K562 (cell line): ENCODE results near the gene UPK2. TPM values are rescaled to one million over a fixed set of nuclear protein-coding genes. Genes with fewer than 3 reads are reported as not detected.

Experiments used
- ARID1B ChIP-seq: fragments of 450-650 bp; IDR thresholded peaks from 2 replicates; pipeline ENCODE4 v1.6.1; 2016; ENCODE audit warnings: antibody characterized with exemption, mild to moderate bottlenecking, inconsistent platforms
- ARNT ChIP-seq, 2 experiments: fragments of 450-650 bp; IDR thresholded peaks; 2 replicates each; pipeline ENCODE4 v1.6.1; 2016; ENCODE audit warnings: mild to moderate bottlenecking in 1 of 2
- CREBBP ChIP-seq: IDR thresholded peaks from one replicate; pipeline ENCODE4 v1.6.1; 2012; ENCODE audit warnings: low read depth, mild to moderate bottlenecking, control low read depth, inconsistent platforms, low read length
- DDX20 ChIP-seq: fragments of 450-650 bp; IDR thresholded peaks from 2 replicates; pipeline ENCODE4 v1.6.1; 2016; ENCODE audit warnings: missing genetic modification characterization, low read depth, mild to moderate bottlenecking, missing compliant biosample characterization, moderate library complexity
- ERF ChIP-seq: fragments of 450-650 bp; formaldehyde crosslinking; IDR thresholded peaks from 2 replicates; pipeline ENCODE4 v1.4.0; 2020; ENCODE audit warnings: mild to moderate bottlenecking, mixed read lengths
- FOXA1 ChIP-seq: fragments of 450-650 bp; IDR thresholded peaks from 2 replicates; pipeline ENCODE4 v1.6.1; 2016; ENCODE audit warnings: mild to moderate bottlenecking, borderline replicate concordance
- HLTF ChIP-seq: fragments of 450-650 bp; IDR thresholded peaks from 2 replicates; pipeline ENCODE4 v1.6.1; 2016
- PHTF2 ChIP-seq: fragments of 250-450 bp; sonication (Bioruptor Pico); IDR thresholded peaks from 2 replicates; pipeline ENCODE4 v1.5.0; 2021; ENCODE audit warnings: mild to moderate bottlenecking
- TCF7L2 ChIP-seq: fragments of 150-350 bp; IDR thresholded peaks from 2 replicates; pipeline ENCODE4 v1.6.1; 2016; ENCODE audit warnings: low read depth, mild to moderate bottlenecking, low read length, moderate library complexity
- ZBTB11 ChIP-seq, 3 experiments: fragments of 200-800 bp in 1 of 3; fragments of 250-450 bp in 1 of 3; fragments of 450-650 bp in 1 of 3; sonication (Bioruptor Pico) in 1 of 3; sonication (Bioruptor generic) in 1 of 3; formaldehyde crosslinking in 1 of 3; IDR thresholded peaks; 2 replicates each; pipeline versions ENCODE4 v1.6.1 to v1.8.0; 2016 to 2022; ENCODE audit warnings: mild to moderate bottlenecking in 2 of 3, missing genetic modification characterization in 2 of 3, missing compliant biosample characterization in 1 of 3, moderate library complexity in 1 of 3
- ZNF224 ChIP-seq: sonication (generic); formaldehyde crosslinking; IDR thresholded peaks from 2 replicates; pipeline ENCODE4 v1.8.0; 2022; ENCODE audit warnings: mild to moderate bottlenecking, missing genetic modification reagents
- ZNF584 ChIP-seq: fragments of 200-800 bp; sonication (Bioruptor generic); IDR thresholded peaks from 2 replicates; pipeline ENCODE4 v1.6.1; 2016; ENCODE audit warnings: low read depth, mild to moderate bottlenecking, missing genetic modification characterization, missing compliant biosample characterization
- ZNF830 ChIP-seq: fragments of 250-450 bp; sonication (Bioruptor Pico); IDR thresholded peaks from 2 replicates; pipeline ENCODE4 v1.5.0; 2021; ENCODE audit warnings: mild to moderate bottlenecking
- polyA plus RNA-seq, 8 experiments: library from polyadenylated mRNA; depleted of rRNA in 4 of 8; stranded (reverse) in 5 of 8; unstranded in 3 of 8; fragments of >200 nt; fragmentation: Nextera tagmentation in 2 of 8; fragmentation: Illumina TruSeq in 1 of 8; extraction: Ambion mirVana in 2 of 8; extraction: Trizol in 1 of 8; gene quantifications; 2 replicates each; pipeline versions ENCODE4 v1.2.1 to v1.2.3, GENCODE V29; 2011 to 2014; ENCODE audit warnings: inconsistent platforms in 1 of 8, missing spikeins in 1 of 8
- total RNA-seq, 7 experiments: library from RNA; depleted of rRNA in 6 of 7; stranded (reverse); fragments of >200 nt in 6 of 7; fragmentation: Illumina TruSeq in 2 of 7; extraction: Trizol in 2 of 7; gene quantifications; 2 replicates each; pipeline versions ENCODE4 v1.2.1 to v1.2.3, GENCODE V29; 2011 to 2021; ENCODE audit warnings: low replicate concordance in 1 of 7
- TF ChIP-seq, protein P1 (sequence below): sonication (generic); formaldehyde crosslinking; IDR thresholded peaks from 2 replicates; pipeline ENCODE4 v1.8.1; 2023; ENCODE audit warnings: mild to moderate bottlenecking, missing genetic modification reagents
- TF ChIP-seq, protein P2 (sequence below): fragments of 450-650 bp; IDR thresholded peaks from 2 replicates; pipeline ENCODE4 v1.6.1; 2016; ENCODE audit warnings: borderline replicate concordance

UPK2 gene
- total and polyA plus RNA-seq, 9 of the 15 experiments (the other 6 are each of a cell fraction or from before 2014, with no cell fraction given): not detected

DNA sequence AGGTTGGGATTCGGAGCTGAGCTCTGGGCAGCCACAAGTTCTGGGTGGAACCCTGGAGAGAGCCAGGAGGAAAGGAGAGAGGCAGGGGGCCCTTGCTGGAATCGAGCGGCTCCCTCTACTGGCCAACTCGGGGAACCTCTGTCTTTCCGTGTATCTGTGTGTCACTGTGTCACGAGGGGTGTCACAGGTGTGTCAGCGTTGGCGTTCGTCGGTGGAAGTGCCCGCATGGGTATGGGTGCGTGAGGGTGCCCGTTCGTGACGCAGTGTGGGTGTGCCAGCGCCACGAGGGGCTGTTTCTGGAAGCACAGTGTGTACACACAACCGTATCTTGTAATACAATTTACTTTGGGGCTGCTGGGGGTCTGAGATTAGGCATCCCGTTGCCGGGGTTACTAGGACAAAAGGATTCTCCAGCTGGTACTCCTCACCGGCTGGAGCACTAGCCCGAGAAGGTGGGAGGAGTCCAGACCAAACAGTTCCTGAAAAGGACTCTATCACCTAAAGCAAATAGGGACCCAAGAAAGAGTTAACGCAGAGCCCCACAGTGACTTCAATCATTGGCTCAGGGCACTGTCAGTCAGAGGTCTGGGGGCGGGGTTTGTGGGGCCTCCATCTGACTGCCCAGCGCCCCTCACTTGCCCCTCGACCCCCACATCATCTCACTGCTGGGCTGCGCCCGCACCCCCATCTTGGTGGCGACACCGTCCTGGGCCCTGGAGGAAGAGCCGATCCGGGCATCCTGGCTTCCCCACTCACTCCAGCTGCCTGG lies 27.8 kb upstream of the UPK2 start (continued):
- TF ChIP-seq ZBTB11 (CRISPR knock-in tag; IDR thresholded peaks at IDR 0.05): no peak
- TF ChIP-seq ZNF830 (CRISPR knock-in tag): no peak
- no peak for TF ChIP-seq ERF (CRISPR knock-in tag)
- TF ChIP-seq FOXA1: no peak
- TF ChIP-seq TCF7L2: no peak
- no peak for TF ChIP-seq CREBBP
- TF ChIP-seq, protein P1, sequence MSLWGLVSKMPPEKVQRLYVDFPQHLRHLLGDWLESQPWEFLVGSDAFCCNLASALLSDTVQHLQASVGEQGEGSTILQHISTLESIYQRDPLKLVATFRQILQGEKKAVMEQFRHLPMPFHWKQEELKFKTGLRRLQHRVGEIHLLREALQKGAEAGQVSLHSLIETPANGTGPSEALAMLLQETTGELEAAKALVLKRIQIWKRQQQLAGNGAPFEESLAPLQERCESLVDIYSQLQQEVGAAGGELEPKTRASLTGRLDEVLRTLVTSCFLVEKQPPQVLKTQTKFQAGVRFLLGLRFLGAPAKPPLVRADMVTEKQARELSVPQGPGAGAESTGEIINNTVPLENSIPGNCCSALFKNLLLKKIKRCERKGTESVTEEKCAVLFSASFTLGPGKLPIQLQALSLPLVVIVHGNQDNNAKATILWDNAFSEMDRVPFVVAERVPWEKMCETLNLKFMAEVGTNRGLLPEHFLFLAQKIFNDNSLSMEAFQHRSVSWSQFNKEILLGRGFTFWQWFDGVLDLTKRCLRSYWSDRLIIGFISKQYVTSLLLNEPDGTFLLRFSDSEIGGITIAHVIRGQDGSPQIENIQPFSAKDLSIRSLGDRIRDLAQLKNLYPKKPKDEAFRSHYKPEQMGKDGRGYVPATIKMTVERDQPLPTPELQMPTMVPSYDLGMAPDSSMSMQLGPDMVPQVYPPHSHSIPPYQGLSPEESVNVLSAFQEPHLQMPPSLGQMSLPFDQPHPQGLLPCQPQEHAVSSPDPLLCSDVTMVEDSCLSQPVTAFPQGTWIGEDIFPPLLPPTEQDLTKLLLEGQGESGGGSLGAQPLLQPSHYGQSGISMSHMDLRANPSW: no peak
- no peak; the same call in 1 of the 2 replicates for TF ChIP-seq ARID1B
- TF ChIP-seq ARNT (IDR thresholded peaks at IDR 0.05): no peak; a peak in 1 of 4 replicates
- no peak for TF ChIP-seq ZNF224 (CRISPR knock-in tag)
- no peak for TF ChIP-seq PHTF2 (CRISPR knock-in tag)
- no peak for TF ChIP-seq DDX20 (tag)
- TF ChIP-seq, protein P2, sequence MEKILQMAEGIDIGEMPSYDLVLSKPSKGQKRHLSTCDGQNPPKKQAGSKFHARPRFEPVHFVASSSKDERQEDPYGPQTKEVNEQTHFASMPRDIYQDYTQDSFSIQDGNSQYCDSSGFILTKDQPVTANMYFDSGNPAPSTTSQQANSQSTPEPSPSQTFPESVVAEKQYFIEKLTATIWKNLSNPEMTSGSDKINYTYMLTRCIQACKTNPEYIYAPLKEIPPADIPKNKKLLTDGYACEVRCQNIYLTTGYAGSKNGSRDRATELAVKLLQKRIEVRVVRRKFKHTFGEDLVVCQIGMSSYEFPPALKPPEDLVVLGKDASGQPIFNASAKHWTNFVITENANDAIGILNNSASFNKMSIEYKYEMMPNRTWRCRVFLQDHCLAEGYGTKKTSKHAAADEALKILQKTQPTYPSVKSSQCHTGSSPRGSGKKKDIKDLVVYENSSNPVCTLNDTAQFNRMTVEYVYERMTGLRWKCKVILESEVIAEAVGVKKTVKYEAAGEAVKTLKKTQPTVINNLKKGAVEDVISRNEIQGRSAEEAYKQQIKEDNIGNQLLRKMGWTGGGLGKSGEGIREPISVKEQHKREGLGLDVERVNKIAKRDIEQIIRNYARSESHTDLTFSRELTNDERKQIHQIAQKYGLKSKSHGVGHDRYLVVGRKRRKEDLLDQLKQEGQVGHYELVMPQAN: no peak; the same call in 1 of the 2 replicates
- TF ChIP-seq ZNF584: no peak
- no peak for TF ChIP-seq HLTF
